Fibroblast of mammary gland (primary cell): Measurements from ENCODE around the gene NOVA2.

ENCODE experiments used
- DNase-seq: peaks from one replicate; pipeline ENCODE4 v3.0.0-alpha.2; 2010; ENCODE audit warnings: low read depth
- H3K4me3 ChIP-seq: 2 replicates; pipeline ENCODE4 v1.5.1; 2011; ENCODE audit warnings: low read depth, mild to moderate bottlenecking, low read length, moderate library complexity; ENCODE audit not compliant: control insufficient read depth
- TF ChIP-seq, protein P1 (sequence below): conservative IDR thresholded peaks from 2 replicates; pipeline ENCODE4 v1.5.1; 2011; ENCODE audit warnings: low read depth, low read length, inconsistent platforms; ENCODE audit not compliant: control insufficient read depth, insufficient read depth

The NOVA2 gene

GRCh38 chr19:45917421-45918091, 56.1 kb downstream of the NOVA2 start:
- TF ChIP-seq, protein P1, sequence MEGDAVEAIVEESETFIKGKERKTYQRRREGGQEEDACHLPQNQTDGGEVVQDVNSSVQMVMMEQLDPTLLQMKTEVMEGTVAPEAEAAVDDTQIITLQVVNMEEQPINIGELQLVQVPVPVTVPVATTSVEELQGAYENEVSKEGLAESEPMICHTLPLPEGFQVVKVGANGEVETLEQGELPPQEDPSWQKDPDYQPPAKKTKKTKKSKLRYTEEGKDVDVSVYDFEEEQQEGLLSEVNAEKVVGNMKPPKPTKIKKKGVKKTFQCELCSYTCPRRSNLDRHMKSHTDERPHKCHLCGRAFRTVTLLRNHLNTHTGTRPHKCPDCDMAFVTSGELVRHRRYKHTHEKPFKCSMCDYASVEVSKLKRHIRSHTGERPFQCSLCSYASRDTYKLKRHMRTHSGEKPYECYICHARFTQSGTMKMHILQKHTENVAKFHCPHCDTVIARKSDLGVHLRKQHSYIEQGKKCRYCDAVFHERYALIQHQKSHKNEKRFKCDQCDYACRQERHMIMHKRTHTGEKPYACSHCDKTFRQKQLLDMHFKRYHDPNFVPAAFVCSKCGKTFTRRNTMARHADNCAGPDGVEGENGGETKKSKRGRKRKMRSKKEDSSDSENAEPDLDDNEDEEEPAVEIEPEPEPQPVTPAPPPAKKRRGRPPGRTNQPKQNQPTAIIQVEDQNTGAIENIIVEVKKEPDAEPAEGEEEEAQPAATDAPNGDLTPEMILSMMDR = no peak
- DNase-seq = no peak
- H3K4me3 ChIP-seq = no peak overlapping the region

- no peak within 1 kb of the TSS for H3K4me3 ChIP-seq
- DNase-seq = no peak
- TF ChIP-seq, protein P1 = peak; percentile 3
Observed at GRCh38 chr19:45913874-45914830, 59.5 kb downstream of the NOVA2 start, which contains the start of gene NANOS2. NANOS2 (minus strand) TSS chr19:45914778; CDS start chr19:45914693, 85 bp downstream.

GRCh38 chr19:45911291-45911690, 62.4 kb downstream of the NOVA2 start:
- TF ChIP-seq, protein P1 = no peak
- no peak for DNase-seq
- H3K4me3 ChIP-seq = no peak overlapping the region

DNA sequence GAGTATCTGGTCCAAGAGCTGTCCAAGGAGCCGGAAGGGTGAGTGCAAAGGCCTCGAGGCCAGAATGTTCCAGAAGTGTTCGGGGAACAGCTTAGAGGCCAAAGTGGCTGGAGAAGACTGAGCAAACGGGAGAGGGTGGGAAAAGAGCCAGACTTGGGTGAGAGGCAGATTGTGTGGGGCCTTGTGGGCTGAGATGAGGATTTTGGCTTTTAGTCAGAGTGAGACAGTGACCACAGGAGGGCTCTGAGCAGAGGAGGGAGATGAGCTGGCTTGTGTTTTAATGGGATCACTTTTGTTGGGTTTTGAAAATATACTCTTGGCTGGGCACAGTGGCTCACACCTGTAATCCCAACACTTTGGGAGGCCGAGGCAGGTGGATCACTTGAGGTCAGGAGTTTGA, 64.7 kb downstream of the NOVA2 start:
- peak; percentile 70 for DNase-seq
- H3K4me3 ChIP-seq = no peak overlapping the region
- TF ChIP-seq, protein P1 = peak; percentile 51

DNA sequence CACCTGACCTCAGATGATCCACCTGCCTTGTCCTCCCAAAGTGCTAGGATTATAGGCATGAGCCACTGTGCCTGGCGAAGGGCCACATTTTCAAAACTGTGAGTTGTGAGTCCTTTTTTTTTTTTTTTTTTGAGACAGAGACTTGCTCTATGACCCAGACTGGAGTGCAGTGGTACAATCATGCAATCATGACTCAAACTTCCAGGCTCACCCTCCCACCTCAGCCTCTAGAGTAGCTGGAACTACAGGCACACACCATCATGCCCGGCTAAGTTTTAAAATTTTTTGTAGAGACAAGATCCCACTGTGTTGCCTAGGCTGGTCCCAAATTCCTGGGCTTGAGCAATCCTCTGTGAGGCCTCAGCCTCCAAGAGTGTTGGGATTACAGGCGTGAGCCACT, 67.4 kb downstream of the NOVA2 start:
- no peak overlapping the region for H3K4me3 ChIP-seq
- TF ChIP-seq, protein P1 = no peak
- peak; percentile 84 for DNase-seq

GRCh38 chr19:45905011-45905410, 68.7 kb downstream of the NOVA2 start:
- no peak for DNase-seq
- TF ChIP-seq, protein P1 = no peak
- H3K4me3 ChIP-seq = no peak overlapping the region
